Neutrophil (primary cell): ENCODE results near the gene RANBP6.

Source experiments
- H3K27ac ChIP-seq: fragments of 200-600 bp; sonication (generic); 2 replicates; pipeline ENCODE4 v1.5.1; 2016; ENCODE audit warnings: mild to moderate bottlenecking, moderate library complexity
- H3K27me3 ChIP-seq: fragments of 200-600 bp; sonication (generic); 2 replicates; pipeline ENCODE4 v1.6.0; 2016; ENCODE audit warnings: mild to moderate bottlenecking
- H3K36me3 ChIP-seq: fragments of 200-600 bp; sonication (generic); 2 replicates; pipeline ENCODE4 v1.5.1; 2017
- H3K4me1 ChIP-seq, 2 experiments: fragments of 200-600 bp in 1 of 2; sonication (generic) in 1 of 2; 1 replicate in 1 of 2; 2 replicates in 1 of 2; pipeline versions ENCODE4 v1.5.1 to v1.6.1; 2013 to 2016; ENCODE audit warnings: low read depth in 1 of 2, low read length in 1 of 2, mild to moderate bottlenecking in 1 of 2, moderate library complexity in 1 of 2; ENCODE audit not compliant: control insufficient read depth in 1 of 2, insufficient read depth in 1 of 2
- H3K4me3 ChIP-seq, 2 experiments: fragments of 200-600 bp in 1 of 2; sonication (generic) in 1 of 2; 1 replicate in 1 of 2; 2 replicates in 1 of 2; pipeline ENCODE4 v1.5.1; 2013 to 2016; ENCODE audit warnings: low read depth in 1 of 2, low read length in 1 of 2, mild to moderate bottlenecking in 1 of 2, moderate library complexity in 1 of 2
- H3K9me3 ChIP-seq: fragments of 200-600 bp; sonication (generic); 2 replicates; pipeline ENCODE4 v1.5.1; 2016
- CTCF ChIP-seq: fragments of 200-600 bp; sonication (generic); IDR thresholded peaks from 2 replicates; pipeline ENCODE4 v1.5.1; 2016; ENCODE audit warnings: antibody characterized with exemption

RANBP6 gene

GRCh38 chr9:6007058-6007769, 8.2 kb downstream of the RANBP6 start:
- peak overlapping the region; percentile 94 for H3K4me3 ChIP-seq
- H3K27me3 ChIP-seq = no peaks in the 10 kb centered on the region
- H3K27ac ChIP-seq = peak overlapping the region; percentile 98
- no peak for TF ChIP-seq CTCF
- peaks cover 12% of the 10 kb centered on the region for H3K36me3 ChIP-seq
- H3K9me3 ChIP-seq = no peaks in the 10 kb centered on the region
- peaks cover 27 to 30% of the 10 kb centered on the region in 2 experiments for H3K4me1 ChIP-seq

- peak overlapping the region; percentile 94 for H3K4me3 ChIP-seq
- peak overlapping the region; percentile 98 for H3K27ac ChIP-seq
These were observed 8.7 kb downstream of the RANBP6 start for GRCh38 chr9:6006749-6007057.

GRCh38 chr9:6000955-6001354, 14.5 kb downstream of the RANBP6 start:
- Histone ChIP-seq H3K4me3 (no peak overlapping the region), H3K27me3 (no peaks in the 10 kb centered on the region), H3K4me1 (peaks cover 7 to 12% of the 10 kb centered on the region in 2 experiments), H3K36me3 (peaks cover 12% of the 10 kb centered on the region), H3K27ac (no peak overlapping the region), H3K9me3 (no peaks in the 10 kb centered on the region)
- no peak for TF ChIP-seq CTCF

More at GRCh38 chr9:6006749-6007057, 8.7 kb downstream of the RANBP6 start:
- peaks cover 27 to 30% of the 10 kb centered on the region in 2 experiments for H3K4me1 ChIP-seq
- H3K9me3 ChIP-seq = no peaks in the 10 kb centered on the region
- TF ChIP-seq CTCF = no peak
- peaks cover 12% of the 10 kb centered on the region for H3K36me3 ChIP-seq
- no peaks in the 10 kb centered on the region for H3K27me3 ChIP-seq

- Histone ChIP-seq H3K4me3 (no peak overlapping the region), H3K4me1 (peaks cover 0 to 1% of the 10 kb centered on the region in 2 experiments), H3K36me3 (peaks cover 1% of the 10 kb centered on the region), H3K27me3 (no peaks in the 10 kb centered on the region), H3K9me3 (no peaks in the 10 kb centered on the region), H3K27ac (no peak overlapping the region)
- TF ChIP-seq CTCF = no peak
These were observed 15.9 kb downstream of the RANBP6 start for GRCh38 chr9:5999443-6000101.

- no peaks in the 10 kb centered on the region for H3K4me1 ChIP-seq
- H3K9me3 ChIP-seq = no peaks in the 10 kb centered on the region
- no peak overlapping the region for H3K27ac ChIP-seq
- no peaks in the 10 kb centered on the region for H3K27me3 ChIP-seq
- TF ChIP-seq CTCF = no peak
- no peak overlapping the region for H3K4me3 ChIP-seq
- no peaks in the 10 kb centered on the region for H3K36me3 ChIP-seq
These were observed 20.9 kb downstream of the RANBP6 start for GRCh38 chr9:5994493-5994892.
